ENCODE measurements around the gene PLVAP.

Gene PLVAP

GRCh38 chr19:17325133-17325532, 52.0 kb downstream of the PLVAP start:
- no peak for TF ChIP-seq CTCF (IDR thresholded peaks at IDR 0.05; ENCODE audit: insufficient read depth, low read length, missing control alignments)
- ChIA-PET CTCF (interaction anchor here (1.1 kb wide), 1 partner anchor 9 kb away, joined by 3 read pairs; no protein-coding TSS in a partner anchor), POLR2A (no interaction called here)
- no peak for DNase-seq (ENCODE audit: low read depth, low spot score)
- no peak overlapping the region for H3K4me3 ChIP-seq (ENCODE audit: low read depth, low read length)

GRCh38 chr19:17324357-17325114, 52.6 kb downstream of the PLVAP start:
- DNase-seq (ENCODE audit: low read depth, low spot score): no peak
- no peak overlapping the region for H3K4me3 ChIP-seq (ENCODE audit: low read depth, low read length)
- ChIA-PET CTCF (interaction anchor here (1.0 to 1.1 kb wide), 2 partner anchors 9 to 11 kb away, joined by 3 to 5 read pairs; partner anchors contain the start of gene ANO8), POLR2A (no interaction called here)
- TF ChIP-seq CTCF (IDR thresholded peaks at IDR 0.05; ENCODE audit: insufficient read depth, low read length, missing control alignments): no peak

- no peak for DNase-seq (ENCODE audit: low read depth, low spot score)
- POLR2A ChIA-PET: no interaction called here
- CTCF ChIA-PET: interaction anchor here (1.0 to 1.2 kb wide), 3 partner anchors 8 to 11 kb away, joined by 3 to 5 read pairs (median 3); partner anchors contain the start of gene ANO8
- no peak for TF ChIP-seq CTCF (IDR thresholded peaks at IDR 0.05; ENCODE audit: insufficient read depth, low read length, missing control alignments)
- H3K4me3 ChIP-seq (ENCODE audit: low read depth, low read length): no peak overlapping the region
Measured at GRCh38 chr19:17323964-17324332, 53.2 kb downstream of the PLVAP start.

GRCh38 chr19:17323300-17323963, 53.7 kb downstream of the PLVAP start:
- ChIA-PET POLR2A (interaction anchor here (0.7 kb wide), 1 partner anchor 15 kb away, joined by 3 read pairs; no protein-coding TSS in a partner anchor), CTCF (interaction anchor here (1.0 to 1.2 kb wide), 2 partner anchors 10 to 12 kb away, joined by 3 to 5 read pairs; partner anchors contain the start of gene ANO8)
- no peak for DNase-seq (ENCODE audit: low read depth, low spot score)
- no peak overlapping the region for H3K4me3 ChIP-seq (ENCODE audit: low read depth, low read length)
- no peak for TF ChIP-seq CTCF (IDR thresholded peaks at IDR 0.05; ENCODE audit: insufficient read depth, low read length, missing control alignments)

- TF ChIP-seq CTCF (IDR thresholded peaks at IDR 0.05; ENCODE audit: insufficient read depth, low read length, missing control alignments): no peak
- no peak overlapping the region for H3K4me3 ChIP-seq (ENCODE audit: low read depth, low read length)
- ChIA-PET POLR2A (interaction anchor here (0.7 kb wide), 1 partner anchor 16 kb away, joined by 3 read pairs; no protein-coding TSS in a partner anchor), CTCF (interaction anchor here (1.2 kb wide), 1 partner anchor 11 kb away, joined by 3 read pairs; no protein-coding TSS in a partner anchor)
- no peak for DNase-seq (ENCODE audit: low read depth, low spot score)
Measured at GRCh38 chr19:17322854-17323253, 54.3 kb downstream of the PLVAP start.

Data from AG04449 (cell line).